ENCODE measurements around the gene BCL7A.
"Not testable (repeated sequence)": the region's sequence is repeated elsewhere in the genome, so short reads cannot be mapped to it uniquely, and the experiment has no call there.

BCL7A gene

GRCh38 chr12:122028165-122028904 is 6.7 kb downstream of the BCL7A start:
- DNase-seq = no peak

DNA sequence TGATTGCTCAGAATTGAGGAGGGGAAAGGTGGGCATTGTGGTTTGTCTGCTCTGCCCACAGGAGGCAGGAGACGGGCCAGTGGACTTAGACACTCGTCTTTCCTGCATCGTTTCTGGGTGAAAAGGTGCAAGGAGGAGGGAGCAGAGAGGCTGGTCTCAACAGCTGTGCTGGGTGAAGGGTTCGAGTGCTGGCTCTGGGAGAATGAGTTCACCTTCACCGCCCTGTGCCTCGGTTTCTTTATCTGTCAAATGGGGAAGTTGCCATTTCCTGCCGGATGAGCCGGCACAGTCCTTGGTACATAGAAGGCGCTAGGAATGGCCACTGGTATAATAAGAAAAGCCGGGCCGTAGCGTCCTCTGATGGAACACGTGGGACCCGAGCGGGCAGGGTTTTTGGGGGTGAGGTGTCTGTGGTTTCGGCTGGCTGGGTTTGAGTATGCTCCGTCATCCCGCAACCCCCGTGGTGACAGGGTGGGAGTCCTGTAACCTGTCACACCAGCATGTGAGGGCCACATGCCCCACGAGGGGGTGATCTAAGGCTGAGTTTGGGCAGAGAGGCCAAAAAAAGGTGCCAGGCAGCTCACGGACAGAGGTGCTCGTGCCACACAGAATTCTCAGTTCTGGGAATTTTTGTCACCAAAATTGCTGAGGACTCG is 7.3 kb downstream of the BCL7A start:
- DNase-seq = no peak

DNA sequence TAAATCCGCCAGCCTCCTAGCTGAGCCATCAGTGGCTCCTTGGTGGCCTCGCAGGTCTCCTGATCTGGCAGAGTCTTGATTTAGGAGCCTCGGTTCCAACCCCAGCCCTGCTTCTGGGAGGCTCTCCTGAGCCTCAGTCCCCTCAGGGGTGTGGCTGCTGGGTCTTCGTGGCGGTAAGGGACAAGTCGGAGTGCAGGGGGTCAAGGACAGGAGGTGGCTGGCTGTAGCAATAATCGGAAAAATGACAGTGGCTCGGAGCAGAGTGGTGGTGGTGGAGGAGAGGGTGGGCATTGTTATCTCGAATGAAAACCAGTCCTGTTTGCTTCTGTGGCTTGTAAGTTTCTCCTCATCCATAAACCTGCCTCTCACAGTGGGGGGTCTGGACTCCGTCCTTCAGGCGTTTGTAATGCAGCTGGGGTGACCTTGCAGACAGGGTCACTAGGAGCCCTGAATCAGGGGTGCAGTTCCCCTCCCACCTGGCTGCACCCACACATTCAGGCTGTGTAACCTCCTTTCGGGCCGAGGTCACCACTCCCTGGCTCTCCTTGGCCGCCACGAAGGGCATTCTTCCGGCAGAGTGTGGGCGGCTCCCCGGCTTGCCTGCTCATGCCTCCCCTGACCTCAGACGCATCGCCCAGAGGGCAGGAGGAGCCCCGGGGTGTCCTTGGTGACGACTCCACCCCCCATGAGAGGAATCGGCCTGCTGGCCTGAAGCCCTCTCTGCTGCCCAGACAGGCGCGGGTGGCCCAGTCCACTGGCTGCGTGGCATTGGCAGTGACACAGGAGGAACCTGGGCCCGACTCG is 8.1 kb downstream of the BCL7A start:
- DNase-seq = no peak

DNA sequence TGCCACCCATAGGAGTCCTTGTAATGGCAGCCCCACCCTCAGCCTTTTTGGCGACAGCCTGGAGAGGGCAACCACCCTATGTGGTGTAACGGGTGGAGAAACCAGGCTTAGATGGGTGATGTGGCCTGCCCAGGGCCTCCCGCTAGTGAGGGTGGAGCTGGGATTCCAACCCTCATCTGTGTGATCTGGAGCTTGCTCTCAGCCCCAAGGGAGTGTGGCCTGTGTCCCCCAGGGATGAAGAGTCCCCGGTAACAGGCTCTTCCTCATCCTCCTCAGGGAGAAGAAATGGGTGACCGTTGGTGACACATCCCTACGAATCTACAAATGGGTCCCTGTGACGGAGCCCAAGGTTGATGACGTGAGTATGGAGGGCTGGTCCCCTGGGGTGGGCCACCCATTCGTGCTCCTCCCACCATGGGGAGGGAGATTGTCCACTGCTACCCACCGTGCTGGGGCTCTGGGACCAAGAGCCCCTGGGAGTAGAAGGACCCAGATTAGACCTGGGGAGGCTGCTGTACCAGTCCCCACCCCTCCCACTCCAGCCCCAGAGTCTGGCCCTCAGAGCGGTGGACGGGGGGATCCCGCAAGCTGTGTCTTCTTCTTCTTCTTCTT is 8.8 kb downstream of the BCL7A start:
- no peak for DNase-seq

DNA sequence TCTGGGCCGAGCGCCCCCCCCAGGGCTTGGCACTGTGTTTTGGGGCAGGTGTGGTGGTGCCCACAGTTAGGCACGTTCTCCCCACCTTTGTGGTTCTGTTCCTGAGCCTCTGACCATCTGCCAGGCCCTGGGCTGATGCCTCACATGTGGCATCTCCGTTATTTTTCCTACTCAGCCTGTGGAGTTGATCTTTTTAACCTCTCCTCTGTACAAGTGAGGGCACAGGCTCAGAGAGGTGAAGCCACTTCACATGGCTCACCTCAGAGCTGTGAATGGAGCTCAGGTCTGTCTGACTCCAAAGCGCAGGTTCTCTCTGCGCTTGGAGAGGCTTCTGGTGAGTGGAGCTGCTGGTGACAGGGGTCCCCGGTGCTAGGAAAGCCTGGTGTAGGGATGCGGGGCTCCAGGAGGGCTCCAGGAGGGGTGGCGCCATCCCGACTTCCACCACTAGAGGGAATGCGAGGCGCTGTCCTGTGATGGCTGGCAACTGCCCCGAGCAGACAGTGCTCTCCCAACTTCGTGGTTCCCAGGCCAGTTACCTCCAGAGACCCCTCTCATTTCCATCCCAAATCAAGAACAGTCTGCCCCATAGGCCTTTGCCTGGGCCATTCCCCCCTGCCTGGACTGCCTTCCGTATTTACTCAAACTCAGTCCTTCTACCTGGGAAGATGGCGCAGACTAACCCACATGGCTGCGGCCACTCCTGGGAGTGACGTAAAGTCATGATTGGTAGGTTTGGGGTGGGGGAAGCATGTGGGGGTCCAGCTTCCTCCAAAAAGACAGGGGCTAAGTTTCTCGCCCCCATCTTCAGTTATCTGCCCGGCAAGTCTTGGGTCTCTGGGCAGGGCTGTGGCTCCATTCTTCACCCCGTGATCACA is 9.9 kb downstream of the BCL7A start:
- no peak for DNase-seq

DNA sequence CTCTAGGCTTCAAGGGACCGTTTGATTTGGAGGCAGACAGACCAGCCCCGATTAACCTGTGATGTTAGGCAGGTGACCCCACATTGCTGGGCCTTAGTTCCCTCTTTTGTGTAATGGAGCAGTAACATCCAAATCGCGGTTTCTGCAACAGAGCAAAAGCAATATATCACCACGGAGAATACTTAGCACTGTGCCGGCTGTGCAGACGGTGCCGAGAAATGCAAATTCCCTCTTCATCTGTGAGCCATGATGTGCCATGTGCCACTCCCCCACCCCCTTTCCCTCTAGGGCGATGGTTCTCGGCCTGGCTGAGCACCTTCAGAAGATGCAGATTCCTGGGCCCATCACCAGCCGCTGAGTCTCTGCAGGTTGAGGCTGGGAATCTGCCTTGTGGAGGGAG is 10.9 kb downstream of the BCL7A start:
- DNase-seq = no peak

DNA sequence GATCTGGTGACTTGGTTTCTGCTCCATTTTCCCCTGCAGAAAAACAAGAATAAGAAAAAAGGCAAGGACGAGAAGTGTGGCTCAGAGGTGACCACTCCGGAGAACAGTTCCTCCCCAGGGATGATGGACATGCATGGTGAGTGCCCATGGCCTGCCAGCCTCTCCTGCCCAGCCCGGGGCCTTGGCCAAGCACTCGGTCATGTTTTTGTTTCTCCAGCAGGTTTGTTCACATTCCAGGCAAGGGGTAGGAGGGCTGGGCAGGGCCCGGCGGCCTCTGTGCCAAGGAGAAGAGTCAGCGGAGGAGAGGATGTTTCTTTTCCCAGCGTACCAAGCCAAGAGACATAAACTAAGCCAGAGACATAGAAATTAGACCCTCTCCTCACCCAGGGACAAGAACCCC is 13.6 kb downstream of the BCL7A start:
- no peak for DNase-seq

DNA sequence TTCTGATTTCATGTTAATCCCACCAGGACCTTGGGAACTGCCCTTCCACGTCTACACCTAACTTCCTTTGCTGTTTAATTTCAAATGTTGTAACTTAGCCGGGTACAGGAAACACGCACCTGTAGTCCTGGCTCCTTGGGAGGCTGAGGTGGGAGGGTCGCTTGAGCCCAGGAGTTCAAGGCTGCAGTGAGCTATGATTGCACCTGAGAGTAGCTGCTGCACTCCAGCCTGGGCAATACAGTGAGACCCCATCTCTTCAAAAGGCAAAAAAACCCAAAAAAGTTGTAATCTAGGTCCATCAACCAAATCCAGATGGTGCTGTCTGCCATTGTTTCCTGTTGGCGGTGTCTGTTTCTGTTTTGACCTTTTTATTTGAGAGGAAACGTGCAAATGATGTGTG is 14.5 kb downstream of the BCL7A start:
- DNase-seq = no peak

DNA sequence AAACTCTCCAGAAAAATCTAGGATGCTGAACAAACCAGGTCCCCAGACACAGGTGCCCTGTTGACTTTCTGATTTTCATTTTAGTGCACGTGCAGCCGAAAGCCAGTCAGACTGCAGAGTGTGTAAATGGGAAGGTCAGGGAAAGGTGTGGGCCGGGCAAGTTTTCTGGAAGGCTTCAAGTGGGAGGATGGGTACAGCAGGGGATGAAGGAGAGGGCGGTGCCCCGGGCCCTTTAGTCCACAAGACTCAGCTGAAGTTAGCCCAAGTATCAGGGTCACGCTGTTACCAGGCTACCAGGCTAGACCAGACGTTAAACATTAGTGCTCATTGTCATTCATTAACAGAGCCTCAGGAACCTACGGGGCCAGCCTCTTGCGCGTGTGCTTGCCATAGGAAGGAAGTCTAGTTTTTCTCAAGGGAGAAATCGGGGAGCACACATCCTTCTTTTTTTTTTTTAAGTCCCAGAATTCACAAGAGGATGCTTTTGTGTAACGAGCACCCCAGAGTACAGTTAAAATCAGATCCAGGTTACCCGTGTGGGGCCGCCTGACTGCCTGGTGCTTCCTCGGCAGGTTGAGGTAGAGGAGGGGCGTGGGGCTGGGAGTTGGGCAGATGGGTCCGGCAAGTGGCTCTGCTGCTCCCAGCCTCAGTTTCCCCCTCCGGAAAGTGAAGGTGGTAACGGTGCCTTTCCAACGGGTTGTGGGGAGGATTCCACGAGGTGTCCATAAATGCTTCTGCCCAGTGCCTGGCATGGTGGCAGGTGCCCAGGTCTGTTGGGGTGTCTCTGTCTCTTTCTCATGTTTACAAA is 19.1 kb downstream of the BCL7A start:
- no peak for DNase-seq

GRCh38 chr12:122041458-122041857 is 19.8 kb downstream of the BCL7A start:
- not testable (repeated sequence) for DNase-seq

DNA sequence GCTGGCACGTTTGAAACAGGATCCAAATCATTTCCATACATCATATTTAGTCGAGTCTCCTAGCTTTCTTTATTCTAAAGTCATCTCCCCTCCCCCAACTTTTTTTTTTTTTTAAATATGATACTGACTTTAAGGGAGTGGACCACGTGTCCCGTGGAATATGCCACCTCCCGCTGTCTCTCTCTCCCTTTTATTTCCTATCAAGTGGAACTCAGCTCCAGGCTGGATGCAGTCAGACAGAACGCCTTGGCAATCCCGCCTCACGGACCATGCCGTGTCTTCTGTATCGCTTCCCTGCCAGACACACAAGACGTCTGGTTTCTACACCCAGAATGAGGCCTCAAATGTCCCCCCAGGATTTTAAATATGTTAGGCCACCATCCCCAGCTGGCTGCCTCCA is 21.2 kb downstream of the BCL7A start:
- no peak for DNase-seq

GRCh38 chr12:122043476-122043875 is 21.8 kb downstream of the BCL7A start:
- no peak for DNase-seq

DNA sequence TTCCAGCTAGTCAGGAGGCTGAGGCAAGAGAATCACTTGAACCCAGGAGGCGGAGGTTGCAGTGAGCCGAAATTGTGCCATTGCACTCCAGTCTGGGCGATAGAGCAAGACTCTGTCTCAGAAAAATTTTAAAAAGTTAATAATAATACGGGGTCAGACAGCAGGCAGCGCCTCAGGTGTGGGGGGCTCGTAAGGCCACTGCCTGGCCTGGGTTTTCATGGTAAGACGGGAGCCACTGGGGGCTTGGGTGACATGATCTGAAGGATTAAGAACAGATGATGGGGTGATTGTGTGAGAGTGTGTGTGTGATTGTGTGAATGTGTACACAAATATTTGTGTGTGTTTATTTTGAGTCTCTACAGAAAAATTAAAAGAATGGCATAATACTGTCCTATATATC is 23.6 kb downstream of the BCL7A start:
- no peak for DNase-seq

- DNase-seq = no peak
Measured at GRCh38 chr12:122046145-122046544, 24.5 kb downstream of the BCL7A start.

DNA sequence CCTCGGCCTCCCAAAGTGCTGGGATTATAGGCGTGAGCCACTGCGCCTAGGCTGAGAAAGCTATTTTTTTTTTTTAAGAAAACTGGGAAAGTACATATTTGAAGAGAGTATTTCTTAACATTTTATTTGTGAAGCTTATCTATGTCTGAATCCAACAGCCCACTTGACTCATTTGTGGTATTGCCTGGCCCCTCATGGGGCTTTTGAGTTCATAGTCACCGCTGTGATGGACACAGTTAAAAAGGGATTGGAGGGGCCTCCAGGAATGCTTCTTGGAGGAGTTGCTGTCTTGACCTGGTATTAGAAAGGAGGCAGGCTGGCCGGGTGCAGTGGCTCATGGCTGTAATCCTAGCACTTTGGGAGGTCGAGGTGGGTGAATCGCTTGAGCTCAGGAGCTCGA is 26.5 kb downstream of the BCL7A start:
- no peak for DNase-seq

DNA sequence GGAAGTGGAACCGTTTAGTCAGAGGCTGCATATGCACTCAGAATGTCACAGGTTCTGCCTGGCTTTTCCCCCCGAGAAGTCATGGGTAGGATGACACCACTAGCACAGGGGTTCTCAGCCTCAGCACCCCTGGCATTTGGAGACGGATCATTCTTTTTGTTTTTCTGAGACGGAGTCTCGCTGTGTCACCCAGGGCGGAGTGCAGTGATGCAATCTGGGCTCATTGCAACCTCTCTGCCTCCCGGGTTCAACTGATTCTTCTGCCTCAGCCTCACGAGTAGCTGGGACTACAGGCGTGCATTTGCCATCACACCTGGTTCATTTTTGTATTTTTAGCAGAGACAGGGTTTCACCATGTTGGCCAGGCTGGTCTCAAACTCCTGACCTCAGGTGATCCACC is 28.1 kb downstream of the BCL7A start:
- no peak for DNase-seq

DNA sequence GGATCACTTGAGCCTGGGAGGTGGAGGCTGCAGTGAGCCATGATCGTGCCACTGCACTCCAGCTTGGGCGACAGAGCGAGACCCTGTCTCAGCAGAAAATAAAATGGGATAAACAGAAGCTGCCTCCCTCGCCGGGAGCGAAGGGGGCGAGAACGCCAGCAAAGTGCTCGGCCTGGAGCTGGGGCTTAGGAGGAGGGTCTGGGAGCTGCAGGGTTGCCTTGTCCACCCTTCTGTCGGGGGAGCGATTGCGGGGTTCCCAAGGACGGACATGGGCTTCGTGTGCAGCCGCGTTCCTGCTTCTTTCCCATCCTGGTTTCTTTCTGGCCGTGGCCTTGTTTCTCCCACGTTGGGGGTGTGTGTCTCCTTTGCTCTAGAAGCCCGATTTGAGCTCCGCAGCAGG is 29.0 kb downstream of the BCL7A start:
- no peak for DNase-seq

- DNase-seq = no peak
Measured at GRCh38 chr12:122051231-122051876, 29.7 kb downstream of the BCL7A start.

DNA sequence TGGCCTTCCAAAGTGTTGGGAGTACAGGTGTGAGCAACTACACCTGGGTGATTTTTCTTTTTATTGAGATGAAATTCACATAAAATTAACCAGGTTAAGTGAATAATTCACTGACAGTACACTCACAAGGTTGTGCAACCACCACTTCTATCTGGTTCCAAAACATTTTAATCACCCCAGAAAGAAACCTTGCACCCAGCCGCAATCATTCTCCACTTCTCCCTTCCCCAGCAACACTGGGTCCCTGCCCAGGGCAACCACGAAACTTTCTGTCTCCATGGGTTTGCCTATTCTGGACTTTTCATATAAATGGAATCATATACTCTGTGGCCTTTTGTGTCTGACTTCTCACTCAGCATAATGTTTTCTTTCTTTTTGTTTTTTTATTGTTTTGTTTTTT is 30.6 kb downstream of the BCL7A start:
- no peak for DNase-seq

DNA sequence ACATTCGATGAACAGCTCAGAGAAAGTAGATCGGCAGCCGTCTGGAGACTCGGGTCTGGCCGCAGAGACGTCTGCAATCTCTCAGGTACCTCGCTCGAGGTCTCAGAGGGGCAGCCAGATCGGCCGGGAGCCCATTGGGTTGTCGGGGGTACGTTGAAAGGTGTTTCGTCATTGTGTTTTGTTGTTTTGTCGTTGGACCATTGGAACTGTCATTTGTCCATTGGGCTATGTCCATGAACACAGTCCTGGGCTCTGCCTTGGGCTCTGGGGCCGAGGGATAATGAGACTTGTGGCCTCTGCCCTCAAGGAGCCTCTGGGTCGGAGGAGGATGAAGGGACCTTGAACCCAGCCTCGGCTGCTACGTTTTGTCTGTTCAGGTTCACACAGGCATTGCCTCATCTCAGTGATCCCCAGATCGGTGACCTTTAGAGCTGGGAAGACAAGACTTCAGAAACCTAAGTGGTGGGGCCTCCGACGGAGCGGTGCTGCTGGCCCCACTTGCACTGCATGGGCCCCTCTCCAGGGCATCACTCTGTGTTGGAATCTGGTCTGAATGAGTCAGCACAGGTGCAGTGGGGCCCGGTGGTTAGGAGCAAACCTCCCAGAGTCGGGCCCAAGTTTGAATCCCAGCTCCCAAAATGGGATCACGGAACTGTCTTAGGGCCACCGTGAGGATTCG is 33.3 kb downstream of the BCL7A start:
- DNase-seq = no peak

- not testable (repeated sequence) for DNase-seq
Measured at GRCh38 chr12:122056406-122056805, 34.7 kb downstream of the BCL7A start.

All from NCI-H1048 (cell line).